Lower leg skin (tissue), 3 donors: ENCODE results near the gene CD86.

Experiments used
- CTCF ChIP-seq, 3 donors: fragments of 450-650 bp; IDR thresholded peaks; one replicate each; pipeline ENCODE4 v1.5.1; 2016; ENCODE audit warnings: antibody characterized with exemption in 3 of 3, mild to moderate bottlenecking in 3 of 3, moderate library complexity in 2 of 3
- POLR2A ChIP-seq, 2 donors: fragments of 450-650 bp; IDR thresholded peaks; one replicate each; pipeline ENCODE4 v1.6.1; 2016 to 2017; ENCODE audit warnings: antibody characterized with exemption in 2 of 2, mild to moderate bottlenecking in 1 of 2, moderate library complexity in 1 of 2

- TF ChIP-seq CTCF (IDR thresholded peaks at IDR 0.05) (no peak), POLR2A (IDR thresholded peaks at IDR 0.05) (no peak)
Measured at GRCh38 chr3:122019493-122019892, 35.7 kb upstream of the CD86 start.
